Measurements from ENCODE around the gene KLK5. TPM values are rescaled to one million over a fixed set of nuclear protein-coding genes. Genes with fewer than 3 reads are reported as not detected.

KLK5 gene
- polyA plus RNA-seq, 1 donor (not counting 4 experiments of a cell fraction or from before 2014, with no cell fraction given): 477 TPM

- no peaks in the 10 kb centered on the region for H4K20me1 ChIP-seq (ENCODE audit: control insufficient read depth, extremely low read depth, insufficient read depth, low read length)
- no peaks in the 10 kb centered on the region for H3K79me2 ChIP-seq (ENCODE audit: control insufficient read depth, insufficient read depth, low read length)
- H3K4me3 ChIP-seq (ENCODE audit: control insufficient read depth in 2 of 3, extremely low read depth in 1 of 3, insufficient read depth in 2 of 3, low read depth in 1 of 3, low read length in 3 of 3): no peak overlapping the region
- H3K4me1 ChIP-seq (ENCODE audit: control insufficient read depth, extremely low read depth, insufficient read depth, low read length): no peaks in the 10 kb centered on the region
- no peaks in the 10 kb centered on the region for H3K36me3 ChIP-seq (ENCODE audit: control insufficient read depth in 2 of 2, extremely low read depth in 1 of 2, insufficient read depth in 2 of 2, low read length in 2 of 2)
- FAIRE-seq (no peak), DNase-seq (ENCODE audit: low read depth, low spot score) (no peak)
- TF ChIP-seq EZH2 (IDR thresholded peaks at IDR 0.05; ENCODE audit: low read length) (no peak), CTCF (optimal IDR thresholded peaks at IDR 0.05 in 1 of 3, IDR thresholded peaks at IDR 0.05 in 1 of 3, conservative IDR thresholded peaks at IDR 0.05 in 1 of 3; ENCODE audit: extremely low read depth in 1 of 3, insufficient read depth in 2 of 3, low read length in 3 of 3) (no peak)
- no peaks in the 10 kb centered on the region for H3K9me3 ChIP-seq (ENCODE audit: control insufficient read depth, low read depth, low read length)
- no peak overlapping the region for H3K27ac ChIP-seq (ENCODE audit: control insufficient read depth, insufficient read depth, low read length)
- H3K9me1 ChIP-seq (ENCODE audit: control insufficient read depth, extremely low read depth, insufficient read depth, low read length): no peaks in the 10 kb centered on the region
- dilution Hi-C loops (cut with MboI; ENCODE audit: extremely low pct_ligation_motif_present, low sequenced_read_pairs): no loop called here
- H3K9ac ChIP-seq (ENCODE audit: control insufficient read depth, extremely low read depth, insufficient read depth, low read length): no peak overlapping the region
- peaks cover 55% of the 10 kb centered on the region for H3K27me3 ChIP-seq (ENCODE audit: control insufficient read depth, extremely low read depth, insufficient read depth, low read length)
- H2AFZ ChIP-seq (ENCODE audit: control insufficient read depth, low read length): no peak overlapping the region
- no peak overlapping the region for H3K4me2 ChIP-seq (ENCODE audit: control insufficient read depth, extremely low read depth, insufficient read depth, low read depth, low read length)
These were observed 44.5 kb downstream of the KLK5 start for GRCh38 chr19:50908336-50908735.

- no peaks in the 10 kb centered on the region for H3K4me1 ChIP-seq (ENCODE audit: control insufficient read depth, extremely low read depth, insufficient read depth, low read length)
- FAIRE-seq: peak; percentile 69
These were observed 46.6 kb downstream of the KLK5 start for GRCh38 chr19:50906217-50906616.

More at GRCh38 chr19:50906217-50906616, 46.6 kb downstream of the KLK5 start:
- no peak overlapping the region for H3K27ac ChIP-seq (ENCODE audit: control insufficient read depth, insufficient read depth, low read length)
- peaks cover 36% of the 10 kb centered on the region for H3K27me3 ChIP-seq (ENCODE audit: control insufficient read depth, extremely low read depth, insufficient read depth, low read length)
- no peak overlapping the region for H3K4me3 ChIP-seq (ENCODE audit: control insufficient read depth in 2 of 3, extremely low read depth in 1 of 3, insufficient read depth in 2 of 3, low read depth in 1 of 3, low read length in 3 of 3)
- DNase-seq (ENCODE audit: low read depth, low spot score): no peak
- dilution Hi-C loops (cut with MboI; ENCODE audit: extremely low pct_ligation_motif_present, low sequenced_read_pairs): no loop called here
- no peaks in the 10 kb centered on the region for H3K9me3 ChIP-seq (ENCODE audit: control insufficient read depth, low read depth, low read length)
- H3K79me2 ChIP-seq (ENCODE audit: control insufficient read depth, insufficient read depth, low read length): no peaks in the 10 kb centered on the region
- no peaks in the 10 kb centered on the region for H3K9me1 ChIP-seq (ENCODE audit: control insufficient read depth, extremely low read depth, insufficient read depth, low read length)
- no peaks in the 10 kb centered on the region for H3K36me3 ChIP-seq (ENCODE audit: control insufficient read depth in 2 of 2, extremely low read depth in 1 of 2, insufficient read depth in 2 of 2, low read length in 2 of 2)
- no peak overlapping the region for H2AFZ ChIP-seq (ENCODE audit: control insufficient read depth, low read length)
- H3K4me2 ChIP-seq (ENCODE audit: control insufficient read depth, extremely low read depth, insufficient read depth, low read depth, low read length): no peak overlapping the region
- no peaks in the 10 kb centered on the region for H4K20me1 ChIP-seq (ENCODE audit: control insufficient read depth, extremely low read depth, insufficient read depth, low read length)
- H3K9ac ChIP-seq (ENCODE audit: control insufficient read depth, extremely low read depth, insufficient read depth, low read length): no peak overlapping the region
- TF ChIP-seq CTCF (optimal IDR thresholded peaks at IDR 0.05 in 1 of 3, IDR thresholded peaks at IDR 0.05 in 1 of 3, conservative IDR thresholded peaks at IDR 0.05 in 1 of 3; ENCODE audit: extremely low read depth in 1 of 3, insufficient read depth in 2 of 3, low read length in 3 of 3) (peak; percentile 61 to 84 (median 69)), EZH2 (IDR thresholded peaks at IDR 0.05; ENCODE audit: low read length) (no peak)

Data from keratinocyte (primary cell).